Hematopoietic multipotent progenitor cell treated with erythropoietin and hydrocortisone succinate and interleukin-3 and kit ligand, for 8 days (in vitro differentiated cells): ENCODE data around the gene SKP2.
"Not testable (repeated sequence)": the region's sequence is repeated elsewhere in the genome, so short reads cannot be mapped to it uniquely, and the experiment has no call there.

ENCODE experiments used
- DNase-seq: peaks from one replicate; pipeline ENCODE4 v3.0.0-alpha.2; 2015

Gene SKP2

GRCh38 chr5:36158144-36158543, 6.2 kb downstream of the SKP2 start:
- DNase-seq = no peak

DNA sequence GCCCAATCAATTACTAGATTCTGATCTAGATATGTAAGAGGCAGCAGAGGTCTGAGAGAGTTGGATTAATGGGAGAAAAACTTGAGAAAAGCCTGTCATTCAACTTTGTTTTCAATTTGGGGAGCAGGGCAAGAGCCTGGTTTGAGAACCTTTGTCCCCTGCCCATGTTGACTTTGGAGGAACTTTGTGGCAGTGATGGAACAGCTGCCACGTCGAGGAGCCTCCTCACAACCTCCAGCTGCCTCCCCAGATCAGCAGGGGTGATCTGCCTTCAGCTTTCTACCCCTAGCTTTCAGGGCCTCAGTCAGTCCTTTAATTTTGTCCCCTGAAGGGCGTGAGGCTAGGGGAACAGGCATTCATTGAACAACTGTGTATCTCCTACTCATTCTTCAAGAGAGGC, 8.7 kb downstream of the SKP2 start:
- no peak for DNase-seq

GRCh38 chr5:36161361-36161760, 9.4 kb downstream of the SKP2 start:
- no peak for DNase-seq

DNA sequence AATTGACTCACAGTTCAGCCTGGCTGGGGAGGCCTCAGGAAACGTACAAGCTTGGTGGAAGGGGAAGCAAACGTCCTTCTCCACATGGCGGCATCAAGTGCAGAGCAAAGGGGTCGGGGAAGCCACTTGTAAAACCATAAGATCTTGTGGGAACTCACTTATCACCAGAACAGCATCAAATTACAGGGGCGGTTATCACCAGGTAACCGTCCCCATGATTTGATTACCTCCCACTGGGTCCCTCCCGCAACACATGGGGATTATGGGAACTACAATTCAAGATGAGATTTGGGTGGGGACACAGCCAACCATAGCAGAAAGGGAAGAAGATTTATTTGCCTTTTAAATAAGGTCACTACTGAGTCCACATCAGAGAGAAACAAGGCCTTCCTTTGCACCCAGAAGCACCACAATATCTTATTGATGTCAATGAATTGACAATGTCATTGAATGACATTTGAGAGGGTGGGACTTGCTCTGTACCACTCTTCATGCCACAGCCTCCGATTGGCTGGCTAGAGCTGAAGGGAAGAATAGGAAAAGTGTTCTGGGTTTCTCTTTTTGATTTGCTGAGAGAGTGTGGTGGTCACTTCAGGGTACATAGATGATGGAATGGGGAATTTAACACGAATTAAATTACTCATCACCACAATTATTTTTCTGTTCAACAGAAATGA, 11.0 kb downstream of the SKP2 start:
- no peak for DNase-seq

DNA sequence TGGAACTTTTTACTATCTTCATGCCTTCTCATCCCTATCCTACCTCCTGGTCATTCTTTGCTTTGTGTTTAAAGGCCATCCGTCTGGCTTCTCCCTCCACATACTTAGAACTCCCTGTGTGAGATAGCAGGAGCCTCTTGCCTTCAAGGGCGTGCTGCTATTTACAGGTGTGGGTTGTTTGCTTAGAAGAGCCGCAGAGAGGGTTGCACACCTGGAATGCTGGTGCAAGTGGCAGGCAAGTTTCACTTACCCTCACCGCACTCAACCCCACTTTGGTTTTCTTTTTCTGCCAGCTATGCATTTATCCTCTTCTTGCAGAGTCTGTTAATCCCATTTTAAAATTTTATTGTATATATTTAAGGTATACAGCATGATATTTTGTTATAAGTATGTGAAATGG, 12.6 kb downstream of the SKP2 start:
- no peak for DNase-seq

DNA sequence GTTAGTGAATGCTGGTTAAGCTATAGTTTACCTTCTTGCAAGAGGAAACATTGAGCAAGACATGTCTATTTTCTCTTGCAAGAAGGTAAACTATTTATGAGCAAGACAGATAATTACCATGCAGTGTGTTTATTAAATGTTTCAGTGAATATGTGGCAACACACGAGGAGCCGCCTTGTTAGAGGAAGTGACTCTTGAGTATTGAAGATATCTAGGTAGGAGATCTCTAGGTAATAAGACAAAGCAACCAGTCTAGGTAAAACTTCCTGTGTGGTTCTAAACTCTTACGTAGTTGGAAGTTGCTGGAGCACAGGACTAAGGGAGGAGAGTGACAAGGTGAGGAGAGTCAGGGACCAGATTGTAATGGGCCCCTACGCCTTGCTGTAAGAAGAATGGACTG, 16.8 kb downstream of the SKP2 start:
- no peak for DNase-seq

- DNase-seq = no peak
These were observed 19.0 kb downstream of the SKP2 start for GRCh38 chr5:36170832-36171424.

DNA sequence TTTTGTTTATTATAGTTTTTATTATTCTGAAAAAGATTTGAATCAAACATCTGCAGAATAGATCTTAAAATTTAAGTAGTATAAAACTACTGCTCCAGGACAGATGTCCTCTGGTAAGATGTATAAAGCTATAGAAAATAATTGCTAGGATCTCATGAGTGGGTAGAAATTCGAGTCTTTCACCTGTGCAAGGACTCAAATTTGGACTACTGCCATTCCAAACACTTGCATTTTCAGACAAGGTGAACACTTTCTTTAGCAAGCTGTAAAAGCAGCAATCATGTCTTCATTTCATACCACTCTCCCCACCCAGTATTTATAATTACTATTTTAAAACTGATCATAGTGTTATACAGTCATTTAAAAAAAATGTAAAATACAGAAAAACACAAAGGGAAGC, 20.7 kb downstream of the SKP2 start:
- no peak for DNase-seq

- no peak for DNase-seq
These were observed 21.5 kb downstream of the SKP2 start for GRCh38 chr5:36173426-36173825.

DNA sequence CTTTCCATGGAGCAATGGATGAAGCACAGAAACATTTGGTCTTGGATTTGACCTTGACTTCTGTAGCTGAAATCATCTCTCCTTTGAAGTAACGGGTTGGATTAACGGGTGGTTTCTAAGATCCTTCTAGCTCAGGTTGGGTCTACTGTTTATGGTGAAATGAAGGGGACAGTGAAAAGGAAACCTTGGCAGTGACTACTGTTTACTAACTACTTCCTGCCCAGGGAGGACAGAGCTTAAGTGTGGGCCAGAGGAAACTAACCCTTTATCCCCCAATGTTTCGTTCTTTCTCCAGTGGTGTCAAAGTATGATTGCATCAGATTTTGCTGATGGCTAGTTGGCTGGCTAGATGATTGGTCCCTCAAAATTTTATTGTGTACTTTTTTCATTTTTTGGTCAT, 22.2 kb downstream of the SKP2 start:
- no peak for DNase-seq

DNA sequence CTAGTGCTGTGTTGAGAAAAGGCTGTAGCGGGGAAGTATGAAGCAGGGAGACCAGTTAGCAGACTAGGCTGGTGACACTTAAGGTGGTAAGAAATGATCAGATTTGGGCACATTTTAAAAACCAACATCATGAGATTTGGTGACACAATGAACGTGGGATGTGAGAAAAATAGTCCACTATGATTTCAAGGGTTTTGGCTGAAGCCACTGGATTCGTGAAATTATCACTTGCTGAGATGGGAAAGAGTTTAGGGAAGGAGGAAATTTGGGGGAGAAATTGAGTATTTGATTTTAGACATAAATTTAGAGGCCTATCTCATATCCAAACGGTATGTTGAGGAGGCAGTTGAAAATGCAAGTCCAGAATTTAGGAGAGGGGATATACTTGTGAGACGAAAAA, 23.1 kb downstream of the SKP2 start:
- DNase-seq = no peak

DNA sequence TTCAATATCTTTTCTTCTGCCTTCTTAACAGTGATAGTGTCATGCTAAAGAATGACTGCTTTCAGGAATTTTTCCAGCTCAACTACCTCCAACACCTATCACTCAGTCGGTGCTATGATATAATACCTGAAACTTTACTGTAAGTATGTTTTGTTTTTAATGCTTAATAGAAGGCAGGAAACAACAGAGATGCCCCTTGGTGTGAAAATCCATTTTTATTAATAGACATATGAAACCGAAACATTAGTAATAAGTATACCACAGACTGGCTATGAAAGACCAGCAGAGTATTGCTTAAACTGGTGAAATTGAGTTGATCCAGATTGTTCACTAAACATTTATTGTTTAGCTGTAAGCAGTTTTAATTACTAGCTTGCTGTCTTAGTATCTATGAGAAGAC, 25.2 kb downstream of the SKP2 start:
- DNase-seq = no peak

DNA sequence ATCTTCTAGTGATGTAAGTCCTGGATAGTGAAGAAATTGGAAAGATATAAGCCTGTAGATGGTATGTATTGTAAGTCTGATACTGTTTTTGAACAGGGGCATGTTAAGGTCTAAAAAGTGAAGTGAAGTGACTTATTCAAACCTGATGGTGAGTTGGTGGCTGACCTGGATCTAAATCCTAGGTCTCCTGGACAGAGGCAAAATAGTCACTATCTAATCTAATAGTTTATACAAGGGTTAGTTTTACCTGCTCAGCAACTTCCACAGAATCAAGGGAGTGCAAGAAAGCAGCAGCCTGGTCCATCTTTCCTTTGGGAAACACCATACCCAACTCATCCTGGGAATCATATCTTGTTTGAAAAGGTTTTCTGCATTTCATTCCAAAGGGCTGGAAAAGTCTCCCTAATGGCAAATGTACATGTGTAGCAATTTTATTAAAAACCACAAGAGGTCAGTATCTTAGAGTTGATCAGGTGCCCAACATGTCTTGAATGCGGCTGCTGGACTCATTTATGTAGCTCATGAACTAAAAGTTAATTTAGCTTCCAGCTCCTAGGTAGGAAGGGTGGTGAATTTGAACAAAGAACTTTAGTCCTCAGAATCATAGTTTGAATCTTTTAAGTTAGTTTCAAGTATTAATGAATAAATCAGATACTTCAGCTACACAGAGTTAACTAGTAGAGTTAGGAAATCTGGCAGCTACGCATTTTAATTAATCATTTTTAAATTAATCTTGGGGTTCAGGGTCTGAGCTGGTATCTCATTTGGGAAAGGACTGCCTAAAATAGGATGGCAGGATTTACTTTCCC, 26.0 kb downstream of the SKP2 start:
- DNase-seq = peak; percentile 51

GRCh38 chr5:36178524-36178890, 26.6 kb downstream of the SKP2 start:
- DNase-seq = no peak

DNA sequence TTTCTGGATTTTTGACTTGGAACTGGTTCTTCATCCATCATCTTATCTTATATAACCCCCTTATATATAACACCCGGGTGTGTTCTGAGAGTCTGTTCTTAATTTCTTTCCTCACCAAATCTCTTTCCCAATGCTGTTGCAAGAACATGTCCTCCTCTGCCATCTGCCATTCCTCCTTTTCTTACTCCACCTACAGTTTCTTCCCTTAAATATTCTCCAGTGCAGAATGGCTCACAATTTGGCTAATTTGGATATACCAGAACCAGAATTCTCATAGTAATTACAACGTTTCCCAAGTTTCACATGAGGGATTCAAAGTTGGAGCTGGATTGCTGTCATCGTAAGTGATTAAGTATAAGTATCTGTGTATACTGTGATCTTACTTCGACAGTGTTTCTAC, 28.0 kb downstream of the SKP2 start:
- DNase-seq = no peak

DNA sequence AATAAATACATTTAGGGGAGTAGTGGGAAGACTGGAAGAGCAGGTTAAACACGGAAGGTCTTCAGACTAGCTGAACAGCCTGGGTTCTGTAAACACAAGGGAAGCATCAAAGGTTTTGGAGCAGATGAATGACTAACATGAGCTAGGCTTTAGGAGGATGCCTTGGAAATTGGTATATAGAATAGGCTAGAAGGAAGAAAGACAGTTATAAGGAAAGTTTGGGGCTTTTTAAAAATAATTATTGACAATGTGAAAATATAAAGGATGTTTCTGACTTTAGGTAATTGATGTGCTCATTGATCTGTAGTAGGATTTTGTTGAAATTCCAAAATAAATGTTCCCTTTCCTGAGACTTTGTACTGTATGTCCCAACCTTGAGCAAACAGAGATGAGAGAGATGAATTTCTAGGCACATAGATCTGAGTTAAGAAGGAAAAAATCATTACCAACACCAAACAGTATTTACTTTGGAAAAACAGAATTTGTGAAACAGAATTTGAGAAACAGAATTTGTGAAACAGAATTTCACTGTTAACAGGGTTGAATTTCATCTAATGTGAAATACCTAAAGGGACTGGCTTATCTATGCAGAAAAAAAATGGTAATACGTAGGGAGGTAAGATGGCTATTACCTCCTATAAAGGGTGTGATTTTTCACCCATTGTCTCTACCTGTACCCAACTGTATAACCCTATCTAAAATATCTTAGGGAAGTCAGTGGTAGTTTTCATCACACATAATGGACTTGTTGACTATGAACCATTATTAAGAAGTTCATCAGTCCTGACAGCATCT, 28.8 kb downstream of the SKP2 start:
- no peak for DNase-seq

GRCh38 chr5:36181774-36182173, 29.9 kb downstream of the SKP2 start:
- no peak for DNase-seq

GRCh38 chr5:36184408-36184807, 32.5 kb downstream of the SKP2 start:
- DNase-seq = not testable (repeated sequence)

DNA sequence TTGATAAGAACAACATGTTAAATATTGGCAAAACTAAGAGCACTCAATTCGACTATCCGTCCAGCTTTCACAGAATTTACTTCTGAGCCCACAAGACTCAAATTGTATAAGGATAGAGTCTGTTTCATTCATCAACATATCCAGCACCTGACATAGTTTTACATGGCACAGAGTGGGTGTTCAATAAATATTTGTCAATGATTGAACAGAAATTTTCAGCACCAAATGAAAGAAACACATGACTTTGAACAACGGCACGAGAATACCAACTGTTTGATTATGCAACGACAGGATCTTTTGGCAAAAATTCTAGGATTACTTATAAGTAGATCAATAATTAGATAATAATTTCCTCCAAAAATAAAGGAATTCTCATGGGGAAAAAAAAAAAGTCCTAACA, 41.8 kb downstream of the SKP2 start:
- DNase-seq = no peak

- DNase-seq = no peak
These were observed 46.4 kb downstream of the SKP2 start for GRCh38 chr5:36198281-36198680.

DNA sequence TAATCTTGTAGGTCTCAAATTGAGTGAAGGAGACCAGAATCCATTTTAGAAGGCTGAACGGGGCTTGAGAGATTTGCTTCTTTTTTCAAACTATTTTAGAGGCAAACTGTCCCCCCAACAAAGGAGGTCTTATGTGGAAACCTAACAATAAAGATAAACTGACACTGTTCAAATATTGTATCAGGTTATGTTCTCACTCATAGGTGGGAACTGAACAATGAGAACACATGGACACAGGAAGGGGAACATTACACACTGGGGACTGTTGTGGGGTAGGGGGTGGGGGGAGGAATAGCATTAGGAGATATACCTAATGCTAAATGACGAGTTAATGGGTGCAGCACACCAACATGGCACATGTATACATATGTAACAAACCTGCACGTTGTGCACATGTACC, 46.9 kb downstream of the SKP2 start:
- DNase-seq = not testable (repeated sequence)

DNA sequence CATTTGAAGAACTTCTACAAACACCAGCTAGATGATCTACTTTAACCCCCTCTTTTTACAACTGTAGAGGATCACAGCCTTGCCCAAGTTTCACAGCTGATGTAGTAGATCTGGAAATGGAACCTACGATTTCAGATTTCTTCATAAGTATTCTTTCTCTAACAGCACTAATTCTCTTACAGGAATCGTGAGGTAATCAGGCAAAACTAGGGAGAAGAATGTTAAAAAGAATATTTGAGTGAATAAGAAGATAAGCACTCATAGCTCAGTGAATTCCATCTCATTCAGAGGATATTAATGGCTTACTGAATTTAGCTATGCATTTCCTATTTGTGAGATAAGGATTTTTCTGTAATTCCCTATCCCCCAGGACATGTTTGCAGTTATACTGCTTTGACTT, 47.7 kb downstream of the SKP2 start:
- no peak for DNase-seq

DNA sequence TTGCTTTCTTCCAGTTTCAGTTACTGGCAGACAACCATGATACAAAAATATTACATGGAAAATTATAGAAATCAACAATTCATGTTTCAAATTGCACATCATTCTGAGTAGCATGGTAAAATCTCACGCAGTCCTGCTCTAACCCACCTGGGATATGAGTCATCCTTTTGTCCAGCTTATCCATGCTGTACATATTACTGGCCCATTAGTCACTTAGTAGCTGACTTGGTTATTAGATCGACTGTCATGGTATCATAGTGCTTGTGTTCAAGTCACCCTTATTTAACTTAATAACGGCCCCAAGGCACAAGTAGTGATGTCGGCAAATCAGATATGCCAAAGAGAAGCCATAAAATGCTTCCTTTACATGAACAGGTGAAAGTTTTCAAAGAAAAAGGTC, 48.6 kb downstream of the SKP2 start:
- no peak for DNase-seq

- no peak for DNase-seq
These were observed 50.6 kb downstream of the SKP2 start for GRCh38 chr5:36202521-36202961.
